Muscle layer of duodenum (tissue), 2 donors: ENCODE results near the gene ECHS1.

Experiments
- H3K27ac ChIP-seq: one replicate; pipeline ENCODE4 v1.7.0; 2013; ENCODE audit warnings: mild to moderate bottlenecking, low read length
- H3K27me3 ChIP-seq: one replicate; pipeline ENCODE4 v1.7.0; 2013; ENCODE audit warnings: low read depth, mild to moderate bottlenecking, control low read depth, low read length
- H3K36me3 ChIP-seq, 2 donors: one replicate each; pipeline ENCODE4 v1.7.0; 2013; ENCODE audit warnings: low read length in 2 of 2, control low read depth in 1 of 2, mild to moderate bottlenecking in 1 of 2; ENCODE audit not compliant: insufficient read depth in 2 of 2, control insufficient read depth in 1 of 2
- H3K4me1 ChIP-seq, 2 donors: one replicate each; pipeline ENCODE4 v1.7.0; 2013; ENCODE audit warnings: low read length in 2 of 2, mild to moderate bottlenecking in 2 of 2, control low read depth in 1 of 2, moderate library complexity in 1 of 2; ENCODE audit not compliant: insufficient read depth in 2 of 2, control insufficient read depth in 1 of 2
- H3K4me3 ChIP-seq, 2 donors: one replicate each; pipeline ENCODE4 v1.7.0; 2013; ENCODE audit warnings: low read length in 2 of 2, low read depth in 1 of 2, mild to moderate bottlenecking in 1 of 2
- H3K9me3 ChIP-seq, 2 donors: one replicate each; pipeline ENCODE4 v1.7.0; 2013; ENCODE audit warnings: low read length in 2 of 2, control low read depth in 1 of 2, mild to moderate bottlenecking in 1 of 2; ENCODE audit not compliant: control insufficient read depth in 1 of 2
- donor health status: healthy.

ECHS1 gene

GRCh38 chr10:133411523-133412380 lies 38.6 kb upstream of the ECHS1 start:
- peaks cover 46 to 68% of the 10 kb centered on the region in 2 donors for H3K36me3 ChIP-seq
- H3K9me3 ChIP-seq = peaks cover 10 to 21% of the 10 kb centered on the region in 2 donors

GRCh38 chr10:133405844-133406527 lies 32.8 kb upstream of the ECHS1 start:
- Histone ChIP-seq H3K4me3 (no peak overlapping the region), H3K27me3 (no peaks in the 10 kb centered on the region), H3K4me1 (peaks cover 0 to 2% of the 10 kb centered on the region in 2 donors), H3K27ac (no peak overlapping the region), H3K9me3 (peaks cover under 1 to 2% of the 10 kb centered on the region in 2 donors), H3K36me3 (peaks cover 50 to 69% of the 10 kb centered on the region in 2 donors)

More at GRCh38 chr10:133411523-133412380, 38.6 kb upstream of the ECHS1 start:
- Histone ChIP-seq H3K27ac (no peak overlapping the region), H3K4me3 (no peak overlapping the region), H3K4me1 (no peaks in the 10 kb centered on the region), H3K27me3 (no peaks in the 10 kb centered on the region)

- no peaks in the 10 kb centered on the region for H3K27me3 ChIP-seq
- H3K4me1 ChIP-seq = peaks cover 0 to 8% of the 10 kb centered on the region in 2 donors
- peaks cover 48 to 63% of the 10 kb centered on the region in 2 donors for H3K36me3 ChIP-seq
- no peak overlapping the region for H3K4me3 ChIP-seq
- H3K27ac ChIP-seq = no peak overlapping the region
- no peaks in the 10 kb centered on the region for H3K9me3 ChIP-seq
Measured at GRCh38 chr10:133405272-133405671, 32.1 kb upstream of the ECHS1 start.

- H3K36me3 ChIP-seq = peaks cover 41 to 67% of the 10 kb centered on the region in 2 donors
- no peak overlapping the region for H3K4me3 ChIP-seq
- H3K9me3 ChIP-seq = no peaks in the 10 kb centered on the region
- H3K27me3 ChIP-seq = no peaks in the 10 kb centered on the region
- no peak overlapping the region for H3K27ac ChIP-seq
- H3K4me1 ChIP-seq = peaks cover 0 to 8% of the 10 kb centered on the region in 2 donors
Measured at GRCh38 chr10:133403784-133404183, 30.6 kb upstream of the ECHS1 start.

GRCh38 chr10:133403359-133403758 lies 30.2 kb upstream of the ECHS1 start:
- Histone ChIP-seq H3K27ac (no peak overlapping the region), H3K4me3 (no peak overlapping the region), H3K36me3 (peaks cover 37 to 69% of the 10 kb centered on the region in 2 donors), H3K27me3 (no peaks in the 10 kb centered on the region), H3K4me1 (peaks cover 0 to 8% of the 10 kb centered on the region in 2 donors), H3K9me3 (no peaks in the 10 kb centered on the region)

GRCh38 chr10:133401981-133402725 lies 29.0 kb upstream of the ECHS1 start:
- Histone ChIP-seq H3K9me3 (no peaks in the 10 kb centered on the region), H3K27ac (no peak overlapping the region), H3K4me3 (no peak overlapping the region), H3K27me3 (no peaks in the 10 kb centered on the region), H3K4me1 (peaks cover 0 to 8% of the 10 kb centered on the region in 2 donors), H3K36me3 (peaks cover 30 to 67% of the 10 kb centered on the region in 2 donors)

GRCh38 chr10:133401500-133401899 lies 28.3 kb upstream of the ECHS1 start:
- H3K27ac ChIP-seq = no peak overlapping the region

GRCh38 chr10:133400624-133401424 lies 27.7 kb upstream of the ECHS1 start:
- Histone ChIP-seq H3K4me3 (no peak overlapping the region), H3K9me3 (no peaks in the 10 kb centered on the region), H3K4me1 (peaks cover under 1 to 8% of the 10 kb centered on the region in 2 donors), H3K27me3 (no peaks in the 10 kb centered on the region), H3K36me3 (peaks cover 31 to 64% of the 10 kb centered on the region in 2 donors), H3K27ac (peak overlapping the region; percentile 7)

More at GRCh38 chr10:133401500-133401899, 28.3 kb upstream of the ECHS1 start:
- no peaks in the 10 kb centered on the region for H3K27me3 ChIP-seq
- H3K4me1 ChIP-seq = peaks cover 0 to 8% of the 10 kb centered on the region in 2 donors
- no peak overlapping the region for H3K4me3 ChIP-seq
- H3K9me3 ChIP-seq = no peaks in the 10 kb centered on the region
- H3K36me3 ChIP-seq = peaks cover 26 to 62% of the 10 kb centered on the region in 2 donors

- H3K27me3 ChIP-seq = no peaks in the 10 kb centered on the region
- peaks cover 8 to 15% of the 10 kb centered on the region in 2 donors for H3K4me1 ChIP-seq
- no peak overlapping the region for H3K4me3 ChIP-seq
- no peaks in the 10 kb centered on the region for H3K9me3 ChIP-seq
- H3K36me3 ChIP-seq = peaks cover 20 to 54% of the 10 kb centered on the region in 2 donors
- no peak overlapping the region for H3K27ac ChIP-seq
Measured at GRCh38 chr10:133399123-133399601, 26.0 kb upstream of the ECHS1 start.

GRCh38 chr10:133397938-133398337 lies 24.8 kb upstream of the ECHS1 start:
- Histone ChIP-seq H3K36me3 (peaks cover 15 to 47% of the 10 kb centered on the region in 2 donors), H3K4me1 (peaks cover 8 to 15% of the 10 kb centered on the region in 2 donors), H3K4me3 (no peak overlapping the region), H3K27ac (no peak overlapping the region), H3K9me3 (no peaks in the 10 kb centered on the region), H3K27me3 (no peaks in the 10 kb centered on the region)
